Endothelial cell of umbilical vein (primary cell): ENCODE results near the gene KIAA1671. TPM values are rescaled to one million over a fixed set of nuclear protein-coding genes. Genes with fewer than 3 reads are reported as not detected.

Experiments used
- Bru-seq: library from RNA; stranded (reverse); fragments of 400-500 nt; gene quantifications from one replicate; lab custom pipeline; 2021; lab: Mats Ljungman, UMichigan
- BruChase-seq, 2 experiments: library from RNA; stranded (reverse); fragments of 400-500 nt; gene quantifications; one replicate each; lab custom pipeline; 2021; lab: Mats Ljungman, UMichigan
- BruUV-seq: library from RNA; stranded (reverse); fragments of 400-500 nt; replicated peaks from 2 replicates; lab custom pipeline; 2021; lab: Mats Ljungman, UMichigan
- CTCF ChIA-PET: fragments of 300-600, 350-600 bp; sonication (Branson Sonifier 250); formaldehyde crosslinking; loops from one replicate; lab custom pipeline; 2021; ENCODE audit warnings: antibody characterized with exemption, inconsistent platforms; lab: Charles Lee
- POLR2A ChIA-PET: fragments of 300-600, 350-600 bp; sonication (Branson Sonifier 250); formaldehyde crosslinking; loops from one replicate; lab custom pipeline; 2021; ENCODE audit warnings: antibody characterized with exemption, inconsistent platforms; lab: Charles Lee
- DNase-seq: peaks from one replicate; pipeline ENCODE4 v3.0.0-alpha.2; 2011; ENCODE audit warnings: low read depth, low spot score
- FAIRE-seq: peaks from 2 replicates; lab custom pipeline; 2011; peaks lifted over from hg19 to GRCh38; lab: Jason Lieb, UNC
- H2AFZ ChIP-seq: 2 replicates; pipeline ENCODE4 v1.6.0; 2012; ENCODE audit warnings: low read depth, low read length, control low read depth, inconsistent platforms
- H3K27ac ChIP-seq: 2 replicates; pipeline ENCODE4 v1.5.1; 2011; ENCODE audit warnings: low read depth, mild to moderate bottlenecking, control low read depth, low read length, moderate library complexity; ENCODE audit not compliant: insufficient read depth
- H3K27me3 ChIP-seq, 2 experiments: 2 replicates each; pipeline versions ENCODE4 v1.6.0 to v1.6.1; 2011; ENCODE audit warnings: low read length in 2 of 2, mixed read lengths in 1 of 2; ENCODE audit not compliant: control insufficient read depth in 2 of 2, insufficient read depth in 2 of 2
- H3K36me3 ChIP-seq, 2 experiments: 2 replicates in 1 of 2; 3 replicates in 1 of 2; pipeline ENCODE4 v1.5.1; 2011; ENCODE audit warnings: low read length in 2 of 2, mild to moderate bottlenecking in 1 of 2, moderate library complexity in 1 of 2; ENCODE audit not compliant: control insufficient read depth in 2 of 2, insufficient read depth in 2 of 2; ENCODE audit errors: extremely low read depth in 1 of 2
- H3K4me1 ChIP-seq: 3 replicates; pipeline ENCODE4 v1.5.1; 2011; ENCODE audit warnings: mild to moderate bottlenecking, low read length; ENCODE audit not compliant: control insufficient read depth, insufficient read depth; ENCODE audit errors: extremely low read depth
- H3K4me2 ChIP-seq: 2 replicates; pipeline ENCODE4 v1.6.1; 2011; ENCODE audit warnings: low read length, control low read depth, mixed read lengths; ENCODE audit not compliant: insufficient read depth
- H3K4me3 ChIP-seq, 3 experiments: fragments of 200-600 bp in 1 of 3; sonication (generic), shearing (Covaris generic) in 1 of 3; replicated peaks in 1 of 3; 2 replicates each; pipeline ENCODE4 v1.5.1; 2011 to 2016; ENCODE audit warnings: control low read depth in 3 of 3, low read length in 3 of 3, mild to moderate bottlenecking in 2 of 3, inconsistent platforms in 1 of 3, low read depth in 1 of 3, moderate library complexity in 1 of 3; ENCODE audit not compliant: insufficient read depth in 1 of 3
- H3K79me2 ChIP-seq: 2 replicates; pipeline ENCODE4 v1.6.0; 2012; ENCODE audit warnings: low read length, inconsistent platforms; ENCODE audit not compliant: control insufficient read depth, insufficient read depth
- H3K9ac ChIP-seq: replicated peaks from 2 replicates; pipeline ENCODE3; 2011; ENCODE audit warnings: low read length, control low read depth; ENCODE audit not compliant: insufficient read depth; ENCODE audit errors: extremely low read depth
- H3K9me1 ChIP-seq: replicated peaks from 3 replicates; pipeline ENCODE4 v1.6.0; 2011; ENCODE audit warnings: mild to moderate bottlenecking, low read length; ENCODE audit not compliant: control insufficient read depth, insufficient read depth; ENCODE audit errors: extremely low read depth
- H3K9me3 ChIP-seq: replicated peaks from 2 replicates; pipeline ENCODE4 v1.5.1; 2012; ENCODE audit warnings: low read length, inconsistent platforms; ENCODE audit not compliant: control insufficient read depth, insufficient read depth
- H4K20me1 ChIP-seq: replicated peaks from 2 replicates; pipeline ENCODE3; 2011; ENCODE audit warnings: mild to moderate bottlenecking, low read length; ENCODE audit not compliant: control insufficient read depth, insufficient read depth; ENCODE audit errors: extremely low read depth
- MYC ChIP-seq: IDR thresholded peaks from one replicate; pipeline ENCODE4 v1.6.1; 2011; ENCODE audit warnings: mild to moderate bottlenecking, low read depth, low read length
- dilution Hi-C: fragments of 300-500 bp; cut with MboI; formaldehyde crosslinking; loops from one replicate; pipeline ENCODE4 v1.15.0; 2019; ENCODE audit warnings: low sequenced_read_pairs; ENCODE audit not compliant: extremely low pct_ligation_motif_present
- intact Hi-C: fragments of 100-400 bp; cut with micrococcal nuclease; formaldehyde crosslinking; loops from one replicate; pipeline ENCODE4 v1.10.0; 2022
- long read RNA-seq: library from polyadenylated mRNA; stranded (forward); transcript quantifications from one replicate; pipeline ENCODE4 v2.0.0, GENCODE V29; 2021
- polyA minus RNA-seq, 3 experiments: library from RNA; depleted of rRNA, polyadenylated mRNA; stranded (reverse); fragments of >200 nt; gene quantifications; 1 replicate in 1 of 3; 2 replicates in 2 of 3; pipeline ENCODE4 v1.2.3, GENCODE V29; 2011
- polyA plus RNA-seq, 4 experiments: library from polyadenylated mRNA; depleted of rRNA in 3 of 4; stranded (reverse) in 3 of 4; unstranded in 1 of 4; fragments of >200 nt; gene quantifications; 2 replicates each; pipeline versions ENCODE4 v1.2.1 to v1.2.3, GENCODE V29; 2011 to 2012; ENCODE audit warnings: missing spikeins in 1 of 4
- total RNA-seq: library from RNA; stranded (reverse); gene quantifications from 2 replicates; pipeline ENCODE4 v1.2.3, GENCODE V29; 2021
- TF ChIP-seq, protein P1 (sequence below), 2 donors: IDR thresholded peaks; 1 replicate in 1 of 2; 2 replicates in 1 of 2; pipeline ENCODE4 v1.5.1; 2011; ENCODE audit warnings: low read length in 2 of 2, mild to moderate bottlenecking in 2 of 2, moderate library complexity in 2 of 2, control low read depth in 1 of 2, inconsistent platforms in 1 of 2, low read depth in 1 of 2; ENCODE audit not compliant: insufficient read depth in 1 of 2; ENCODE audit errors: extremely low read depth in 1 of 2

The KIAA1671 gene
- 78.9 and 85.1 TPM in 2 replicates for total RNA-seq
- 18.9 and 23.1 TPM in 2 replicates for polyA plus RNA-seq
- polyA plus RNA-seq (2011; cell fraction: cytosol; rRNA removed) = 21.8 and 22.1 TPM in 2 replicates
- 38.5 and 45.9 TPM in 2 replicates for polyA plus RNA-seq (2011; cell fraction: nucleus; rRNA removed)
- 17.4 and 19.8 TPM in 2 replicates for polyA plus RNA-seq (2012)
- 59.2 and 71.7 TPM in 2 replicates for polyA minus RNA-seq
- polyA minus RNA-seq (2011; cell fraction: cytosol; rRNA and poly(A)+ RNA removed) = 10.0 TPM
- 70.1 and 79.2 TPM in 2 replicates for polyA minus RNA-seq (2011; cell fraction: nucleus; rRNA and poly(A)+ RNA removed)
- Bru-seq, nascent RNA = percentile 82 among the genes with signal in this experiment
- percentile 84 among the genes with signal in this experiment for BruChase-seq, experiment 1, labeled RNA remaining after a 6-hour chase
- BruChase-seq, experiment 2, labeled RNA remaining after a 2-hour chase = percentile 88 among the genes with signal in this experiment
- long read RNA-seq, full-length matches to known transcripts = 1 of 35 reads
- long read RNA-seq, partial matches to known transcripts = 23 of 35 reads
- long read RNA-seq, other reads (novel, unspliced or antisense) = 11 of 35 reads

- H2AFZ ChIP-seq = peak within 1 kb of the TSS; percentile 85
- BruUV-seq = no TSS peak
- DNase-seq = peak; percentile 87
- H3K4me1 ChIP-seq = peaks cover 9% of the 10 kb centered on the region
- FAIRE-seq = peak; percentile 85
- H3K9ac ChIP-seq = peak within 1 kb of the TSS; percentile 97
- ChIA-PET CTCF (interaction anchor here (0.6 to 19.2 kb wide), 10 partner anchors 14 to 224 kb away, joined by 3 to 378 read pairs (median 6); no protein-coding TSS in a partner anchor), POLR2A (no interaction called here)
- H4K20me1 ChIP-seq = no peaks in the 10 kb centered on the region
- peak within 1 kb of the TSS; percentile 56 to 82 (median 70) for H3K4me3 ChIP-seq
- no peaks in the 10 kb centered on the region for H3K9me3 ChIP-seq
- H3K9me1 ChIP-seq = no peaks in the 10 kb centered on the region
- no peaks in the 10 kb centered on the region for H3K36me3 ChIP-seq
- H3K27me3 ChIP-seq = peaks cover 0 to 9% of the 10 kb centered on the region in 2 experiments
- peak within 1 kb of the TSS; percentile 94 for H3K27ac ChIP-seq
- TF ChIP-seq, protein P1, sequence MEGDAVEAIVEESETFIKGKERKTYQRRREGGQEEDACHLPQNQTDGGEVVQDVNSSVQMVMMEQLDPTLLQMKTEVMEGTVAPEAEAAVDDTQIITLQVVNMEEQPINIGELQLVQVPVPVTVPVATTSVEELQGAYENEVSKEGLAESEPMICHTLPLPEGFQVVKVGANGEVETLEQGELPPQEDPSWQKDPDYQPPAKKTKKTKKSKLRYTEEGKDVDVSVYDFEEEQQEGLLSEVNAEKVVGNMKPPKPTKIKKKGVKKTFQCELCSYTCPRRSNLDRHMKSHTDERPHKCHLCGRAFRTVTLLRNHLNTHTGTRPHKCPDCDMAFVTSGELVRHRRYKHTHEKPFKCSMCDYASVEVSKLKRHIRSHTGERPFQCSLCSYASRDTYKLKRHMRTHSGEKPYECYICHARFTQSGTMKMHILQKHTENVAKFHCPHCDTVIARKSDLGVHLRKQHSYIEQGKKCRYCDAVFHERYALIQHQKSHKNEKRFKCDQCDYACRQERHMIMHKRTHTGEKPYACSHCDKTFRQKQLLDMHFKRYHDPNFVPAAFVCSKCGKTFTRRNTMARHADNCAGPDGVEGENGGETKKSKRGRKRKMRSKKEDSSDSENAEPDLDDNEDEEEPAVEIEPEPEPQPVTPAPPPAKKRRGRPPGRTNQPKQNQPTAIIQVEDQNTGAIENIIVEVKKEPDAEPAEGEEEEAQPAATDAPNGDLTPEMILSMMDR (IDR thresholded peaks at IDR 0.05; ENCODE audit: extremely low read depth in 1 of 2, insufficient read depth in 1 of 2, low read depth in 1 of 2, low read length in 2 of 2) = peak; percentile 99 to 100
- no peak for TF ChIP-seq MYC
- peak within 1 kb of the TSS; percentile 76 for H3K4me2 ChIP-seq
- H3K79me2 ChIP-seq = peaks cover 36% of the 10 kb centered on the region
- intact Hi-C loops (loop anchor here (1.0 to 5.0 kb wide), 5 partner anchors 14 to 160 kb away; no protein-coding TSS in a partner anchor), dilution Hi-C loops (no loop called here)
These were observed at the start of gene KIAA1671 for GRCh38 chr22:24951942-24952836. TSS of gene KIAA1671 (plus strand) at chr22:24952716. CDS start at chr22:25028000, 75,284 bp downstream.
